ENCODE results near the gene ZC3H14. TPM values are rescaled to one million over a fixed set of nuclear protein-coding genes. Genes with fewer than 3 reads are reported as not detected.
A peak's percentile ranks its signal among the peaks of the same experiment; 100 is the strongest.

The ZC3H14 gene
- total and polyA plus RNA-seq, 2 experiments from 2014 or later, result 39.9 to 68.4 TPM

DNA sequence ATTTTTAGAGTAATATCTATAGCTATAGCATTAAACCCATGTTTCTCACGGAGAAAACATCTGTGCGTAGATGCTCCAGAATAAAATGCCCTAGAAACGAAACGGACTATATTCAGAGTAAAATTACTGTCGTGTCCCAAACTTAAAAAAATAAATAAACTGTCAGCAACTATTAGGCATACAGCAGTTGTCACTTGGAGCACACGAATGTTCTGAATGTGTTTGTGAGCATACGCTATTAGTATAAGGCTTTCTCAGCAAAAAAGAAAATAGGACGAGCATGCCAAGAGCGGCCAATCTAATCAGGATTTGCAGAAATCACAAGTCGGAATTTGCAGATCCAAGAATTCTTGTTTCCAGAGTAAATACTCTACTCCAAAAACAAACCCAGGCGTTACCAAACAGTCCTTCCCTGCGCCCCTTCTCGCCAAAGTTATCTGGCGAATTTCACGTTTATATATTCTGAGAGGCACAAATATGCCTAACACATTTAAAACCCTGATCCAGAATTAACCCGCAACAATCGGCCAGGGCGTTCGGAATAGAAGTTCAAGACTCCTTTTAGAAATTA is 8.9 kb upstream of the ZC3H14 start:
- Histone ChIP-seq H3K9me3 (ENCODE audit: low read depth) (no peaks in the 10 kb centered on the region), H3K4me1 (ENCODE audit: insufficient read depth) (peaks cover 11% of the 10 kb centered on the region), H2AFZ (peak overlapping the region; percentile 77), H3K9me2 (replicated peaks; ENCODE audit: insufficient read depth) (no peaks in the 10 kb centered on the region), H3K36me3 (replicated peaks; ENCODE audit: insufficient read depth, low read depth) (no peaks in the 10 kb centered on the region), H3K4me3 (peak overlapping the region; percentile 83), H3K27me3 (no peaks in the 10 kb centered on the region), H3K79me2 (peaks cover 41% of the 10 kb centered on the region), H3K27ac (peak overlapping the region; percentile 95), H4K20me1 (ENCODE audit: insufficient read depth, poor library complexity, severe bottlenecking) (peaks cover 4% of the 10 kb centered on the region), H3K4me2 (peak overlapping the region; percentile 84)
- TF ChIP-seq EZH2phosphoT487 (IDR thresholded peaks at IDR 0.05; ENCODE audit: low read depth, severe bottlenecking, unreplicated experiment) (no peak), EZH2 (IDR thresholded peaks at IDR 0.05; ENCODE audit: borderline replicate concordance) (no peak)
- TF ChIP-seq, protein P1, sequence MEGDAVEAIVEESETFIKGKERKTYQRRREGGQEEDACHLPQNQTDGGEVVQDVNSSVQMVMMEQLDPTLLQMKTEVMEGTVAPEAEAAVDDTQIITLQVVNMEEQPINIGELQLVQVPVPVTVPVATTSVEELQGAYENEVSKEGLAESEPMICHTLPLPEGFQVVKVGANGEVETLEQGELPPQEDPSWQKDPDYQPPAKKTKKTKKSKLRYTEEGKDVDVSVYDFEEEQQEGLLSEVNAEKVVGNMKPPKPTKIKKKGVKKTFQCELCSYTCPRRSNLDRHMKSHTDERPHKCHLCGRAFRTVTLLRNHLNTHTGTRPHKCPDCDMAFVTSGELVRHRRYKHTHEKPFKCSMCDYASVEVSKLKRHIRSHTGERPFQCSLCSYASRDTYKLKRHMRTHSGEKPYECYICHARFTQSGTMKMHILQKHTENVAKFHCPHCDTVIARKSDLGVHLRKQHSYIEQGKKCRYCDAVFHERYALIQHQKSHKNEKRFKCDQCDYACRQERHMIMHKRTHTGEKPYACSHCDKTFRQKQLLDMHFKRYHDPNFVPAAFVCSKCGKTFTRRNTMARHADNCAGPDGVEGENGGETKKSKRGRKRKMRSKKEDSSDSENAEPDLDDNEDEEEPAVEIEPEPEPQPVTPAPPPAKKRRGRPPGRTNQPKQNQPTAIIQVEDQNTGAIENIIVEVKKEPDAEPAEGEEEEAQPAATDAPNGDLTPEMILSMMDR (IDR thresholded peaks at IDR 0.05; ENCODE audit: poor library complexity), result no peak
- no peak for DNase-seq (ENCODE audit: low spot score)
- WGBS (ENCODE audit: low lambda C conversion rate, missing lambda C conversion rate), result 1% methylated on average over 19 of the region's 19 CpGs

DNA sequence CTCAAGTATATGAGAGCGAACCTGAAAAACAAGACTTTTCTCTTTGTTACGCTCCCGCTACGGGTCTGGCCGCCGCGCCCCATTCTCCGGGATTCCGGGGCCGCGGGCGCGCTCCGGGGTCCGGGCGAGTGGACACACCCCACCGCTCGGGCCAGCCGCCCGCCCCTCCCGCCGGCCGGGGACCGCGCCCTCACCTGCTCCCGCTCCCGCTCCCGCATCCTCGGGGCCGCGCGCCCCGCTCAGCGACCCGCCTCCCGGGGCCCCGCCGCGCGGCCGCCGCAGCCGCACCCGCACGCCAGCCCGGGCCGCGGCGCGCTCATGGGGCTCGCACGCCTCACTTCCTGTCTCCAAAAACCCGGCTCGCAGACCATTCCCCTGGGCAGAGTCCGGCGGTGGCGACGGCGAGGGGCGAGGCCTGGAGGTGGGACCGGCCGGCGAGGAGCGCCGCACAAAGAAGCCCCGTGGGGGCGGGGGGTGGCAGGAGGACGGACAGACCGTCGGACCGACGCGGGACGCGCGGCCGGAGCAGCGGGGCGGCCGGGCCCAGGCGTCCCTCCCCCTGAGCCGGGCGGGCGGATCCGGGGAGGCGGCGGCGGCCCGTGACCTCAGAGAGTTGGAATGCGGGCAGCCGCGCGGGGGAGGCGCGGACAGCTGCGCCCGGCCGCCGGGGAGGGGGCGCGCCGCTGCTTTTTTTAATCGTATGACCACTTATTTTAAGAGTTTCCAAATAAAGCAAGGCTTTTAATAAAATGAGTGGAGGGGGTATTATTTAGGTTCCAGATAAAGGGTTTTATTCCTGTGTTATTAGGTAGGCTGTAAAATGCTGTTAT is 8.2 kb upstream of the ZC3H14 start, which contains the start of gene PTPN21:
TSS of gene PTPN21 (minus strand) at position 551 of the 830 bp plus-strand sequence. CDS start 4,590 bp downstream, outside the sequence.
- WGBS (ENCODE audit: low lambda C conversion rate, missing lambda C conversion rate), result under 1% methylated on average over 86 of the region's 103 CpGs
- no peaks in the 10 kb centered on the region for H3K9me2 ChIP-seq (replicated peaks; ENCODE audit: insufficient read depth)

DNA sequence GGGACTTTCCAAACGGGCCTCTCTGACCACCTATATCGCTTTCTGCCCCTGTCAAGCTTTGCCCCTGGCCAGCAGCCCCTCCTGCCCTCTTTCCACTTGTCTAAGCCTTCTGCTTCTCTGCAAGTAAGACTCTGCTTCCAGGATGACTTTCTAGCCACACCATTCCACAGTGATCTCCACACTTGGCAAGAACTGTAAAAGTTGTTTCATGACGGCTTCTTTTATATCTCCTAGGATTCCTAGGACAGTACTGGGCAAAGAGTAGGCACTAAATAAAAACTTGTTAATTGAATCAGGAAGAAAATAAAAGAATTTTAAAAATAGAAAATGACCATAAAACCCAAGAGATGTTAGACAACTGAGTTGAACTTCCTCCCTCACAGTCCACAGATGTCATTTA is 6.3 kb upstream of the ZC3H14 start:
- Histone ChIP-seq H3K27ac (no peak overlapping the region), H2AFZ (no peak overlapping the region)
- 39% methylated on average over 3 of the region's 3 CpGs for WGBS (ENCODE audit: low lambda C conversion rate, missing lambda C conversion rate)

More for the DNA sequence above, 8.2 kb upstream of the ZC3H14 start, which contains the start of gene PTPN21:
- Histone ChIP-seq H3K27ac (peak within 1 kb of the TSS; percentile 95), H3K36me3 (replicated peaks; ENCODE audit: insufficient read depth, low read depth) (no peaks in the 10 kb centered on the region), H3K79me2 (peaks cover 36% of the 10 kb centered on the region), H3K4me3 (peak within 1 kb of the TSS; percentile 83), H3K27me3 (no peaks in the 10 kb centered on the region), H2AFZ (peak within 1 kb of the TSS; percentile 85), H3K4me2 (peak within 1 kb of the TSS; percentile 84), H3K9me3 (ENCODE audit: low read depth) (no peaks in the 10 kb centered on the region), H3K4me1 (ENCODE audit: insufficient read depth) (peaks cover 11% of the 10 kb centered on the region), H4K20me1 (ENCODE audit: insufficient read depth, poor library complexity, severe bottlenecking) (peaks cover 4% of the 10 kb centered on the region)
- peak; percentile 91 for DNase-seq (ENCODE audit: low spot score)
- no peak for TF ChIP-seq EZH2phosphoT487 (IDR thresholded peaks at IDR 0.05; ENCODE audit: low read depth, severe bottlenecking, unreplicated experiment)
- no peak for TF ChIP-seq EZH2 (IDR thresholded peaks at IDR 0.05; ENCODE audit: borderline replicate concordance)
- TF ChIP-seq, protein P1 (IDR thresholded peaks at IDR 0.05; ENCODE audit: poor library complexity), result no peak

More for the DNA sequence above, 6.3 kb upstream of the ZC3H14 start:
- TF ChIP-seq, protein P1 (IDR thresholded peaks at IDR 0.05; ENCODE audit: poor library complexity), result no peak
- TF ChIP-seq EZH2 (IDR thresholded peaks at IDR 0.05; ENCODE audit: borderline replicate concordance) (no peak), EZH2phosphoT487 (IDR thresholded peaks at IDR 0.05; ENCODE audit: low read depth, severe bottlenecking, unreplicated experiment) (no peak)
- Histone ChIP-seq H3K4me1 (ENCODE audit: insufficient read depth) (peaks cover 11% of the 10 kb centered on the region), H3K36me3 (replicated peaks; ENCODE audit: insufficient read depth, low read depth) (no peaks in the 10 kb centered on the region), H4K20me1 (ENCODE audit: insufficient read depth, poor library complexity, severe bottlenecking) (peaks cover 4% of the 10 kb centered on the region), H3K9me2 (replicated peaks; ENCODE audit: insufficient read depth) (no peaks in the 10 kb centered on the region), H3K4me2 (no peak overlapping the region), H3K4me3 (no peak overlapping the region), H3K27me3 (no peaks in the 10 kb centered on the region), H3K9me3 (ENCODE audit: low read depth) (no peaks in the 10 kb centered on the region), H3K79me2 (peaks cover 27% of the 10 kb centered on the region)
- no peak for DNase-seq (ENCODE audit: low spot score)
